Neural progenitor cell (in vitro differentiated cells): Measurements from ENCODE around the gene DTD1. TPM values are rescaled to one million over a fixed set of nuclear protein-coding genes. Genes with fewer than 3 reads are reported as not detected.

Experiments
- DNase-seq: peaks from one replicate; pipeline ENCODE4 v3.0.0-alpha.2; 2016; ENCODE audit warnings: low spot score
- H2AFZ ChIP-seq: fragments of 200-600 bp; sonication (generic); replicated peaks from 2 replicates; pipeline ENCODE4 v1.6.1; 2016; ENCODE audit warnings: antibody characterized with exemption
- H3F3A ChIP-seq: fragments of 200-600 bp; sonication (generic); 2 replicates; pipeline ENCODE4 v1.6.1; 2016; ENCODE audit warnings: antibody characterized with exemption, low read depth
- H3K27ac ChIP-seq: fragments of 200-600 bp; sonication (generic); 2 replicates; pipeline ENCODE4 v1.5.1; 2016; ENCODE audit warnings: mild to moderate bottlenecking
- H3K27me3 ChIP-seq: fragments of 200-600 bp; sonication (generic); 2 replicates; pipeline ENCODE4 v1.6.1; 2016; ENCODE audit warnings: mild to moderate bottlenecking, moderate library complexity
- H3K36me3 ChIP-seq: fragments of 200-600 bp; sonication (generic); 2 replicates; pipeline ENCODE4 v1.5.1; 2016
- H3K4me1 ChIP-seq: fragments of 200-600 bp; sonication (generic); 2 replicates; pipeline ENCODE4 v1.6.1; 2016; ENCODE audit warnings: mixed run types
- H3K4me2 ChIP-seq: fragments of 200-600 bp; sonication (generic); 2 replicates; pipeline ENCODE4 v1.6.1; 2016
- H3K4me3 ChIP-seq: fragments of 200-600 bp; sonication (generic); 2 replicates; pipeline ENCODE4 v1.5.1; 2016
- H3K79me2 ChIP-seq: fragments of 200-600 bp; sonication (generic); 2 replicates; pipeline ENCODE4 v1.6.1; 2016; ENCODE audit warnings: low read depth
- H3K9ac ChIP-seq: fragments of 200-600 bp; sonication (generic); 2 replicates; pipeline ENCODE4 v1.6.1; 2016
- H3K9me3 ChIP-seq: fragments of 200-600 bp; sonication (generic); 2 replicates; pipeline ENCODE4 v1.5.1; 2016; ENCODE audit warnings: low read depth
- H4K20me1 ChIP-seq: fragments of 200-600 bp; sonication (generic); 2 replicates; pipeline ENCODE4 v1.6.1; 2016; ENCODE audit warnings: low read depth
- H3K27ac Mint-ChIP-seq: 3 replicates; pipeline ENCODE4 v1.8.0; 2021; ENCODE audit warnings: mixed read lengths
- H3K27me3 Mint-ChIP-seq: 2 replicates; pipeline ENCODE4 v1.8.0; 2022; ENCODE audit warnings: low read depth, mild to moderate bottlenecking, inconsistent platforms, moderate library complexity, mixed read lengths; ENCODE audit not compliant: insufficient read depth
- H3K36me3 Mint-ChIP-seq: 3 replicates; pipeline ENCODE4 v1.8.0; 2021; ENCODE audit warnings: mixed read lengths
- H3K4me1 Mint-ChIP-seq: 3 replicates; pipeline ENCODE4 v1.8.0; 2021; ENCODE audit warnings: mixed read lengths
- H3K4me3 Mint-ChIP-seq: 3 replicates; pipeline ENCODE4 v1.8.0; 2021; ENCODE audit warnings: mild to moderate bottlenecking, moderate library complexity, mixed read lengths
- H3K9me3 Mint-ChIP-seq: 3 replicates; pipeline ENCODE4 v1.8.0; 2020; ENCODE audit warnings: mixed read lengths
- EZH2 ChIP-seq: fragments of 200-600 bp; sonication (generic); IDR thresholded peaks from 2 replicates; pipeline ENCODE4 v1.6.1; 2017; ENCODE audit warnings: antibody characterized with exemption, mild to moderate bottlenecking, moderate library complexity
- EZH2phosphoT487 ChIP-seq: fragments of 200-600 bp; sonication (generic); IDR thresholded peaks from 2 replicates; pipeline ENCODE4 v1.6.1; 2017; ENCODE audit warnings: antibody characterized with exemption
- total RNA-seq: library from RNA; depleted of rRNA; stranded (reverse); fragments of >200 nt; gene quantifications from 2 replicates; pipeline ENCODE4 v1.2.3, GENCODE V29; 2015; ENCODE audit warnings: low replicate concordance
- TF ChIP-seq, protein P1 (sequence below): fragments of 200-600 bp; sonication (generic); IDR thresholded peaks from 2 replicates; pipeline ENCODE4 v1.5.1; 2017; ENCODE audit warnings: antibody characterized with exemption, mild to moderate bottlenecking

The DTD1 gene
- total RNA-seq, 1 donor from 2014 or later, result 92.6 TPM

DNA sequence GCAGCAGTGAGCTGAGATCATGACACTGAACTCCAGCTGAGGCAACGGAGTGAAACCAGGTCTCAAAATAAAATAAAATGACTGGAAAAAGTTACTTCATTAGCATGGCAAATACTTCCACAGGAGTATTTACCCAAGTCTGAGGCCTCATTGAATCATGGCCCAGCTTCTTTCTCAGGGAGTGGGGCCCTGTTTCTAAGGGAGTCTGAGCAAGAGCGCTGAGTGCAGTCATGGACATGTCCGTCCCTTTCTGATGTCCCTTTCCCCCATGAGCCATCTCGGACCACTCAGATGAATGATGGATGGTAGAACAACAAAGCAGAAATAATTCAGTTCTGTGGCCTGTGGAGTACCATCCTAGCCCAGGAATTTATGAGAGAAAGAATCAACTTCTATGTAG is 7.8 kb upstream of the DTD1 start:
- no peaks in the 10 kb centered on the region for H3K4me1 Mint-ChIP-seq

DNA sequence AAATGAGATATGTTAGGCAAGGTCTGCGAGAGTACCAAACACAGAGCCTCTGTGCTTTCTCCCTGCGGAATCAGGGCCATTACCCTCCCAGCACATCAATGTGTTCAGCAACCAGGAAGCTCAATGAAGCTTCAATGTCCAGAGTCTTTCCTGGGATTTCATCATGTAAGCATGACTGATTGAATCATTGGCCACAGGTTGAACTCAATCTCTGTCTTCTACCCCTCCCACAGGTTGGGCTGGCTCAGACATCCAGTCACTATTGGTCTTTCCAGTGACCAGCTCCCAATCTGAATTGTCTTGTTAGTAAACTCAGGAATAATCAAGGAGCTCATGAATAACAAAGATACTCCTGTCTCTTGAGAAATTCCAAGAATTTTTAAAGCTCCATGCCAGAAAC is 2.7 kb upstream of the DTD1 start:
- no peak overlapping the region for H3K9ac ChIP-seq
- H3K4me3 Mint-ChIP-seq, result no peak overlapping the region
- no peaks in the 10 kb centered on the region for H3K9me3 Mint-ChIP-seq
- TF ChIP-seq, protein P1, sequence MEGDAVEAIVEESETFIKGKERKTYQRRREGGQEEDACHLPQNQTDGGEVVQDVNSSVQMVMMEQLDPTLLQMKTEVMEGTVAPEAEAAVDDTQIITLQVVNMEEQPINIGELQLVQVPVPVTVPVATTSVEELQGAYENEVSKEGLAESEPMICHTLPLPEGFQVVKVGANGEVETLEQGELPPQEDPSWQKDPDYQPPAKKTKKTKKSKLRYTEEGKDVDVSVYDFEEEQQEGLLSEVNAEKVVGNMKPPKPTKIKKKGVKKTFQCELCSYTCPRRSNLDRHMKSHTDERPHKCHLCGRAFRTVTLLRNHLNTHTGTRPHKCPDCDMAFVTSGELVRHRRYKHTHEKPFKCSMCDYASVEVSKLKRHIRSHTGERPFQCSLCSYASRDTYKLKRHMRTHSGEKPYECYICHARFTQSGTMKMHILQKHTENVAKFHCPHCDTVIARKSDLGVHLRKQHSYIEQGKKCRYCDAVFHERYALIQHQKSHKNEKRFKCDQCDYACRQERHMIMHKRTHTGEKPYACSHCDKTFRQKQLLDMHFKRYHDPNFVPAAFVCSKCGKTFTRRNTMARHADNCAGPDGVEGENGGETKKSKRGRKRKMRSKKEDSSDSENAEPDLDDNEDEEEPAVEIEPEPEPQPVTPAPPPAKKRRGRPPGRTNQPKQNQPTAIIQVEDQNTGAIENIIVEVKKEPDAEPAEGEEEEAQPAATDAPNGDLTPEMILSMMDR, result no peak
- TF ChIP-seq EZH2 (no peak), EZH2phosphoT487 (no peak)
- H3K27ac Mint-ChIP-seq, result no peak overlapping the region
- H3K27ac ChIP-seq, result no peak overlapping the region
- DNase-seq, result no peak
- H3F3A ChIP-seq, result peaks cover 16% of the 10 kb centered on the region
- H3K27me3 Mint-ChIP-seq, result no peaks in the 10 kb centered on the region
- peaks cover 15% of the 10 kb centered on the region for H3K4me1 Mint-ChIP-seq
- no peaks in the 10 kb centered on the region for H3K9me3 ChIP-seq
- no peak overlapping the region for H2AFZ ChIP-seq
- H4K20me1 ChIP-seq, result no peaks in the 10 kb centered on the region
- no peaks in the 10 kb centered on the region for H3K36me3 Mint-ChIP-seq
- H3K27me3 ChIP-seq, result no peaks in the 10 kb centered on the region
- H3K4me3 ChIP-seq, result no peak overlapping the region
- H3K4me2 ChIP-seq, result no peak overlapping the region
- H3K79me2 ChIP-seq, result peaks cover 19% of the 10 kb centered on the region
- peaks cover 13% of the 10 kb centered on the region for H3K4me1 ChIP-seq
- no peaks in the 10 kb centered on the region for H3K36me3 ChIP-seq

More for the DNA sequence above, 7.8 kb upstream of the DTD1 start:
- no peak overlapping the region for H3K4me3 ChIP-seq
- H3K4me1 ChIP-seq, result no peaks in the 10 kb centered on the region
- no peaks in the 10 kb centered on the region for H3F3A ChIP-seq
- Mint-ChIP-seq H3K9me3 (no peaks in the 10 kb centered on the region), H3K27me3 (no peaks in the 10 kb centered on the region), H3K36me3 (no peaks in the 10 kb centered on the region), H3K27ac (no peak overlapping the region), H3K4me3 (no peak overlapping the region)
- no peak overlapping the region for H2AFZ ChIP-seq
- no peak for DNase-seq
- no peaks in the 10 kb centered on the region for H3K27me3 ChIP-seq
- H4K20me1 ChIP-seq, result no peaks in the 10 kb centered on the region
- no peak for TF ChIP-seq EZH2
- TF ChIP-seq, protein P1, result no peak
- no peak for TF ChIP-seq EZH2phosphoT487
- H3K9ac ChIP-seq, result no peak overlapping the region
- H3K4me2 ChIP-seq, result no peak overlapping the region
- H3K27ac ChIP-seq, result no peak overlapping the region
- H3K79me2 ChIP-seq, result no peaks in the 10 kb centered on the region
- no peaks in the 10 kb centered on the region for H3K36me3 ChIP-seq
- H3K9me3 ChIP-seq, result no peaks in the 10 kb centered on the region

DNA sequence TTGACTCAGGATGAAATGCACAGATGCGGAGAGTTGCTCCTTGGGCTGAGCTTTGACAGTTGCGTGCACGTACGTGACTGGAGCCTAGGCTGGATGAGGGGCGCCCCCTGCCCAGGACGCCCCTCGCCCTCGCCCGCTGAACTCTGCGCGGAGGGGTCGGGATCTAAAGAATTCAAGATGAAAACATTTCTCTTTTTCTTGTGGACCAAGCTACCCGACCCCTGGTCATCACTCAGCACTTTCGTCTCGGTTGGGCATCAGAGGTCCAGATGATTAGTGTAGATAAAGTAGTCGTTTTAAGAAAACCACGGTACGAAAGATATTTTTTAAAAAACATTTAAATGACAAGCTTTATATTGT is 700 bp downstream of the DTD1 start:
- Histone ChIP-seq H2AFZ (peak overlapping the region; percentile 89), H3K4me1 (peaks cover 13% of the 10 kb centered on the region)

More for the DNA sequence above, 700 bp downstream of the DTD1 start:
- no peak overlapping the region for H3K27ac ChIP-seq
- Mint-ChIP-seq H3K36me3 (no peaks in the 10 kb centered on the region), H3K27me3 (no peaks in the 10 kb centered on the region), H3K4me3 (peak overlapping the region; percentile 93), H3K9me3 (no peaks in the 10 kb centered on the region), H3K27ac (peak overlapping the region; percentile 81), H3K4me1 (peaks cover 21% of the 10 kb centered on the region)
- H3K4me2 ChIP-seq, result peak overlapping the region; percentile 81
- H4K20me1 ChIP-seq, result no peaks in the 10 kb centered on the region
- peak overlapping the region; percentile 74 for H3K4me3 ChIP-seq
- peaks cover 16% of the 10 kb centered on the region for H3F3A ChIP-seq
- DNase-seq, result peak; percentile 58
- H3K36me3 ChIP-seq, result no peaks in the 10 kb centered on the region
- peaks cover 41% of the 10 kb centered on the region for H3K79me2 ChIP-seq
- no peak for TF ChIP-seq EZH2
- TF ChIP-seq, protein P1, result peak; percentile 9
- no peaks in the 10 kb centered on the region for H3K9me3 ChIP-seq
- no peaks in the 10 kb centered on the region for H3K27me3 ChIP-seq
- H3K9ac ChIP-seq, result no peak overlapping the region
